SH-SY5Y (cell line): Measurements from ENCODE around the gene RAD51B.

Experiments used
- GATA2 ChIP-seq: IDR thresholded peaks from 2 replicates; pipeline ENCODE4 v1.6.1; 2011; ENCODE audit warnings: mild to moderate bottlenecking, low read depth, low read length
- GATA3 ChIP-seq: IDR thresholded peaks from 2 replicates; pipeline ENCODE4 v1.6.1; 2011; ENCODE audit warnings: low read depth, mild to moderate bottlenecking, low read length, moderate library complexity

- TF ChIP-seq GATA3 = no peak
- TF ChIP-seq GATA2 = no peak
Measured at GRCh38 chr14:68246074-68246785, 426.7 kb downstream of the RAD51B start.
